ENCODE measurements around the gene UBN1. TPM values are rescaled to one million over a fixed set of nuclear protein-coding genes. Genes with fewer than 3 reads are reported as not detected.

The UBN1 gene
- total RNA-seq, 1 donor from 2014 or later: 45.3 TPM

GRCh38 chr16:4897328-4897727 lies 50.0 kb downstream of the UBN1 start:
- FAIRE-seq (no peak), DNase-seq (ENCODE audit: low read depth) (no peak)
- peaks cover 3% of the 10 kb centered on the region for H3K27me3 Mint-ChIP-seq (ENCODE audit: low read depth, unreplicated experiment)
- Histone ChIP-seq H3K79me2 (ENCODE audit: insufficient read depth, low read length) (no peaks in the 10 kb centered on the region), H3K36me3 (ENCODE audit: insufficient read depth, low read length) (no peaks in the 10 kb centered on the region), H3K4me1 (ENCODE audit: insufficient read depth, low read length) (peaks cover 6% of the 10 kb centered on the region), H3K4me3 (ENCODE audit: insufficient read depth, low read depth, low read length) (no peak overlapping the region), H3K4me2 (ENCODE audit: low read length) (no peak overlapping the region), H3K9ac (ENCODE audit: low read length) (no peak overlapping the region), H3K27me3 (ENCODE audit: insufficient read depth, low read length) (no peaks in the 10 kb centered on the region), H3K27ac (ENCODE audit: low read depth, low read length) (no peak overlapping the region), H2AFZ (ENCODE audit: low read depth, low read length) (no peak overlapping the region), H3K9me3 (ENCODE audit: insufficient read depth, low read depth, low read length) (no peaks in the 10 kb centered on the region), H4K20me1 (ENCODE audit: insufficient read depth, low read length) (no peaks in the 10 kb centered on the region)
- H3K4me3 Mint-ChIP-seq (ENCODE audit: unreplicated experiment): no peak overlapping the region
- peaks cover 4% of the 10 kb centered on the region for H3K9me3 Mint-ChIP-seq (ENCODE audit: unreplicated experiment)
- H3K27ac Mint-ChIP-seq (ENCODE audit: unreplicated experiment): no peak overlapping the region
- no peaks in the 10 kb centered on the region for H3K4me1 Mint-ChIP-seq (ENCODE audit: low read depth, unreplicated experiment)
- H3K36me3 Mint-ChIP-seq (ENCODE audit: low read depth, unreplicated experiment): peaks cover 9% of the 10 kb centered on the region
- TF ChIP-seq CTCF (IDR thresholded peaks at IDR 0.05; ENCODE audit: insufficient read depth, low read depth, low read length) (no peak), EZH2 (IDR thresholded peaks at IDR 0.05; ENCODE audit: insufficient read depth, low read length) (no peak)

- Histone ChIP-seq H3K4me2 (ENCODE audit: low read length) (no peak overlapping the region), H3K4me1 (ENCODE audit: insufficient read depth, low read length) (no peaks in the 10 kb centered on the region), H3K79me2 (ENCODE audit: insufficient read depth, low read length) (no peaks in the 10 kb centered on the region), H3K27ac (ENCODE audit: low read depth, low read length) (no peak overlapping the region), H4K20me1 (ENCODE audit: insufficient read depth, low read length) (no peaks in the 10 kb centered on the region), H3K27me3 (ENCODE audit: insufficient read depth, low read length) (no peaks in the 10 kb centered on the region), H3K4me3 (ENCODE audit: insufficient read depth, low read depth, low read length) (no peak overlapping the region), H3K36me3 (ENCODE audit: insufficient read depth, low read length) (no peaks in the 10 kb centered on the region), H3K9me3 (ENCODE audit: insufficient read depth, low read depth, low read length) (no peaks in the 10 kb centered on the region), H2AFZ (ENCODE audit: low read depth, low read length) (no peak overlapping the region), H3K9ac (ENCODE audit: low read length) (no peak overlapping the region)
- Mint-ChIP-seq H3K9me3 (ENCODE audit: unreplicated experiment) (peaks cover 4% of the 10 kb centered on the region), H3K4me3 (ENCODE audit: unreplicated experiment) (no peak overlapping the region), H3K27ac (ENCODE audit: unreplicated experiment) (no peak overlapping the region), H3K4me1 (ENCODE audit: low read depth, unreplicated experiment) (no peaks in the 10 kb centered on the region), H3K27me3 (ENCODE audit: low read depth, unreplicated experiment) (peaks cover 3% of the 10 kb centered on the region), H3K36me3 (ENCODE audit: low read depth, unreplicated experiment) (peaks cover 6% of the 10 kb centered on the region)
- TF ChIP-seq EZH2 (IDR thresholded peaks at IDR 0.05; ENCODE audit: insufficient read depth, low read length) (no peak), CTCF (IDR thresholded peaks at IDR 0.05; ENCODE audit: insufficient read depth, low read depth, low read length) (no peak)
- FAIRE-seq (no peak), DNase-seq (ENCODE audit: low read depth) (no peak)
Measured at GRCh38 chr16:4898811-4899473, 51.7 kb downstream of the UBN1 start.

DNA sequence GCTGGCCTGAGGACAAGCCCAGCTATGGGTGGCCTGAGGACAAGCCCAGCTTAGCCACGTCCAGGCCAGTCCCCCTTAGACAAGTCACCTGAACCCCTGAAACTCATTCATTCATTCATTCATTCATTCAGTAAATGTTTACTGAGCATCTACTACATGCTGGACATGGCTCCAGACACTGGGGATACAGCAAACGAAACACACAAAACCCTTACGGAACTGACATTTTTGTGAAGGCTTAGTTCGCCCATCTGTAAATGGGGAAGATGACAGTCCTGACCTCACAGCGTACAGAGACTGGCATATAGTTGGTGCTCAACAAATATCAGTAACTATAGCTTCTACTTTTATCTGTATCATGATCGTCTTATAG lies 52.2 kb downstream of the UBN1 start:
- H3K36me3 ChIP-seq (ENCODE audit: insufficient read depth, low read length): no peaks in the 10 kb centered on the region

More for the DNA sequence above, 52.2 kb downstream of the UBN1 start:
- H3K4me1 ChIP-seq (ENCODE audit: insufficient read depth, low read length): no peaks in the 10 kb centered on the region
- Mint-ChIP-seq H3K4me1 (ENCODE audit: low read depth, unreplicated experiment) (no peaks in the 10 kb centered on the region), H3K4me3 (ENCODE audit: unreplicated experiment) (no peak overlapping the region), H3K27me3 (ENCODE audit: low read depth, unreplicated experiment) (peaks cover 8% of the 10 kb centered on the region), H3K36me3 (ENCODE audit: low read depth, unreplicated experiment) (peaks cover 6% of the 10 kb centered on the region), H3K9me3 (ENCODE audit: unreplicated experiment) (peaks cover 4% of the 10 kb centered on the region), H3K27ac (ENCODE audit: unreplicated experiment) (no peak overlapping the region)
- no peaks in the 10 kb centered on the region for H3K79me2 ChIP-seq (ENCODE audit: insufficient read depth, low read length)
- H4K20me1 ChIP-seq (ENCODE audit: insufficient read depth, low read length): no peaks in the 10 kb centered on the region
- peaks cover 4% of the 10 kb centered on the region for H3K27me3 ChIP-seq (ENCODE audit: insufficient read depth, low read length)
- no peak overlapping the region for H3K4me3 ChIP-seq (ENCODE audit: insufficient read depth, low read depth, low read length)
- TF ChIP-seq EZH2 (IDR thresholded peaks at IDR 0.05; ENCODE audit: insufficient read depth, low read length) (no peak), CTCF (IDR thresholded peaks at IDR 0.05; ENCODE audit: insufficient read depth, low read depth, low read length) (no peak)
- no peak overlapping the region for H2AFZ ChIP-seq (ENCODE audit: low read depth, low read length)
- FAIRE-seq: no peak
- H3K4me2 ChIP-seq (ENCODE audit: low read length): no peak overlapping the region
- no peak overlapping the region for H3K27ac ChIP-seq (ENCODE audit: low read depth, low read length)
- no peak overlapping the region for H3K9ac ChIP-seq (ENCODE audit: low read length)
- DNase-seq (ENCODE audit: low read depth): no peak
- no peaks in the 10 kb centered on the region for H3K9me3 ChIP-seq (ENCODE audit: insufficient read depth, low read depth, low read length)
